Esophagus muscularis mucosa (tissue), 4 donors: ENCODE data around the gene PICK1.

Experiments used
- EP300 ChIP-seq: sonication (generic); formaldehyde crosslinking; IDR thresholded peaks from one replicate; pipeline ENCODE4 v1.6.1; 2017; ENCODE audit warnings: antibody characterized with exemption
- POLR2A ChIP-seq: fragments of 450-650 bp; IDR thresholded peaks from one replicate; pipeline ENCODE4 v1.6.1; 2017; ENCODE audit warnings: antibody characterized with exemption, moderate library complexity, mild to moderate bottlenecking, low read depth
- POLR2AphosphoS5 ChIP-seq, 2 donors: sonication (generic); formaldehyde crosslinking; IDR thresholded peaks; one replicate each; pipeline ENCODE4 v1.6.1; 2017; ENCODE audit warnings: antibody characterized with exemption in 2 of 2
- TF ChIP-seq, protein P1 (sequence below), 3 experiments: fragments of 200-600 bp in 2 of 3; fragments of 450-650 bp in 1 of 3; sonication (generic) in 2 of 3; IDR thresholded peaks; one replicate each; pipeline ENCODE4 v1.5.1; 2017 to 2019; ENCODE audit warnings: antibody characterized with exemption in 3 of 3, mild to moderate bottlenecking in 2 of 3, moderate library complexity in 1 of 3

DNA sequence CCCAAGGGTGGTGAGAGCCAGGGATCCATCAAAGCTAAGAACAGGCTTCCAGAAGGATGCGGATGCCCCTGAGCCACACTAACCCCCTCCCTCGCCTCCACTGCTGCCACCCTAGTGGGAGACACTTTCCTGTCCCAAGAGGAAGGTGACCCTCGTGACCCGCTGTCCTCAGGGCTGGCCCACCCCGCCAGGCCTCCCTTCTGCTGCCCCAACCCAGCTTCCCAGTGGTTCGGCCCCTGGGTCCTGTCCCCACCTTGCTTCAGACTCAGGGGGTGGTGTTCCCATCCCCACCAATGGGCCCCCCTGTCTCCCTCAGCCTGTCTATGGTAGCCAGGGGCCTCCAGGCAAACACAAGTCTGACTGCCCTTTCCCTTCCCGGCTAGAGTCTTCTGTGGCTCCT lies 6.5 kb upstream of the PICK1 start:
- TF ChIP-seq POLR2A (no peak), EP300 (no peak), POLR2AphosphoS5 (IDR thresholded peaks at IDR 0.05) (no peak)
- TF ChIP-seq, protein P1, sequence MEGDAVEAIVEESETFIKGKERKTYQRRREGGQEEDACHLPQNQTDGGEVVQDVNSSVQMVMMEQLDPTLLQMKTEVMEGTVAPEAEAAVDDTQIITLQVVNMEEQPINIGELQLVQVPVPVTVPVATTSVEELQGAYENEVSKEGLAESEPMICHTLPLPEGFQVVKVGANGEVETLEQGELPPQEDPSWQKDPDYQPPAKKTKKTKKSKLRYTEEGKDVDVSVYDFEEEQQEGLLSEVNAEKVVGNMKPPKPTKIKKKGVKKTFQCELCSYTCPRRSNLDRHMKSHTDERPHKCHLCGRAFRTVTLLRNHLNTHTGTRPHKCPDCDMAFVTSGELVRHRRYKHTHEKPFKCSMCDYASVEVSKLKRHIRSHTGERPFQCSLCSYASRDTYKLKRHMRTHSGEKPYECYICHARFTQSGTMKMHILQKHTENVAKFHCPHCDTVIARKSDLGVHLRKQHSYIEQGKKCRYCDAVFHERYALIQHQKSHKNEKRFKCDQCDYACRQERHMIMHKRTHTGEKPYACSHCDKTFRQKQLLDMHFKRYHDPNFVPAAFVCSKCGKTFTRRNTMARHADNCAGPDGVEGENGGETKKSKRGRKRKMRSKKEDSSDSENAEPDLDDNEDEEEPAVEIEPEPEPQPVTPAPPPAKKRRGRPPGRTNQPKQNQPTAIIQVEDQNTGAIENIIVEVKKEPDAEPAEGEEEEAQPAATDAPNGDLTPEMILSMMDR (IDR thresholded peaks at IDR 0.05), result no peak
